Smooth muscle cell (in vitro differentiated cells): Measurements from ENCODE around the gene ZNF534. TPM values are rescaled to one million over a fixed set of nuclear protein-coding genes. Genes with fewer than 3 reads are reported as not detected.
"Not testable (repeated sequence)": the region's sequence is repeated elsewhere in the genome, so short reads cannot be mapped to it uniquely, and the experiment has no call there.

Source experiments
- DNase-seq: peaks from one replicate; lab custom pipeline; 2025; ENCODE audit not compliant: unreplicated experiment; lab: John Stamatoyannopoulos, UW
- H2AFZ ChIP-seq: fragments of 200-600 bp; sonication (generic); 2 replicates; pipeline ENCODE4 v1.6.0; 2016; ENCODE audit warnings: antibody characterized with exemption, low read depth, mild to moderate bottlenecking
- H3F3A ChIP-seq: fragments of 200-600 bp; sonication (generic); 2 replicates; pipeline ENCODE4 v1.6.0; 2017; ENCODE audit warnings: antibody characterized with exemption, low read depth
- H3K27ac ChIP-seq: fragments of 200-600 bp; sonication (generic); 2 replicates; pipeline ENCODE4 v1.5.1; 2016; ENCODE audit warnings: low read depth, mild to moderate bottlenecking
- H3K27me3 ChIP-seq: fragments of 200-600 bp; sonication (generic); 2 replicates; pipeline ENCODE4 v1.6.1; 2016; ENCODE audit warnings: low read depth, mild to moderate bottlenecking
- H3K36me3 ChIP-seq: fragments of 200-600 bp; sonication (generic); 2 replicates; pipeline ENCODE4 v1.5.1; 2016; ENCODE audit warnings: low read depth
- H3K4me1 ChIP-seq: fragments of 200-600 bp; sonication (generic); 2 replicates; pipeline ENCODE4 v1.5.1; 2016; ENCODE audit warnings: low read depth
- H3K4me2 ChIP-seq: fragments of 200-600 bp; sonication (generic); 2 replicates; pipeline ENCODE4 v1.6.0; 2016; ENCODE audit warnings: mild to moderate bottlenecking
- H3K4me3 ChIP-seq: fragments of 200-600 bp; sonication (generic); 2 replicates; pipeline ENCODE4 v1.5.1; 2016; ENCODE audit warnings: mild to moderate bottlenecking
- H3K79me2 ChIP-seq: fragments of 200-600 bp; sonication (generic); 2 replicates; pipeline ENCODE4 v1.6.0; 2016; ENCODE audit warnings: low read depth, mild to moderate bottlenecking
- H3K9ac ChIP-seq: fragments of 200-600 bp; sonication (generic); 2 replicates; pipeline ENCODE4 v1.6.0; 2016; ENCODE audit warnings: low read depth
- H3K9me3 ChIP-seq: fragments of 200-600 bp; sonication (generic); replicated peaks from 2 replicates; pipeline ENCODE4 v1.5.1; 2016; ENCODE audit warnings: low read depth
- H4K20me1 ChIP-seq: fragments of 200-600 bp; sonication (generic); 2 replicates; pipeline ENCODE4 v1.6.0; 2016; ENCODE audit warnings: low read depth
- CTCF ChIP-seq: fragments of 200-600 bp; sonication (generic); IDR thresholded peaks from 2 replicates; pipeline ENCODE4 v1.5.1; 2017; ENCODE audit warnings: borderline replicate concordance, mild to moderate bottlenecking, antibody characterized with exemption; ENCODE audit not compliant: insufficient read depth, poor library complexity, severe bottlenecking
- WGBS: methylation state at CpG from one replicate; pipeline ENCODE4 v1.1.7; 2016; ENCODE audit warnings: low lambda C conversion rate; 5-methylcytosine and 5-hydroxymethylcytosine counted together
- polyA plus RNA-seq: library from polyadenylated mRNA; unstranded; fragments of >200 nt; fragmentation: Nextera tagmentation; extraction: Ambion mirVana; gene quantifications from 2 replicates; pipeline ENCODE4 v1.2.1, GENCODE V29; 2016
- total RNA-seq: library from RNA; depleted of rRNA; stranded (reverse); fragments of >200 nt; gene quantifications from 2 replicates; pipeline ENCODE4 v1.2.3, GENCODE V29; 2014

Gene ZNF534
- total and polyA plus RNA-seq, 2 experiments from 2014 or later = 0.23 TPM; not detected in 1

- not testable (repeated sequence) for H3K4me2 ChIP-seq, H3K9me3 ChIP-seq, H4K20me1 ChIP-seq, H2AFZ ChIP-seq, H3K79me2 ChIP-seq, H3K4me3 ChIP-seq, H3K4me1 ChIP-seq, H3K27me3 ChIP-seq, H3K36me3 ChIP-seq, H3F3A ChIP-seq, H3K27ac ChIP-seq, DNase-seq, H3K9ac ChIP-seq
- WGBS = 42% methylated on average over 8 of the region's 8 CpGs
These were observed 56.8 kb downstream of the ZNF534 start for GRCh38 chr19:52485561-52486240.

DNA sequence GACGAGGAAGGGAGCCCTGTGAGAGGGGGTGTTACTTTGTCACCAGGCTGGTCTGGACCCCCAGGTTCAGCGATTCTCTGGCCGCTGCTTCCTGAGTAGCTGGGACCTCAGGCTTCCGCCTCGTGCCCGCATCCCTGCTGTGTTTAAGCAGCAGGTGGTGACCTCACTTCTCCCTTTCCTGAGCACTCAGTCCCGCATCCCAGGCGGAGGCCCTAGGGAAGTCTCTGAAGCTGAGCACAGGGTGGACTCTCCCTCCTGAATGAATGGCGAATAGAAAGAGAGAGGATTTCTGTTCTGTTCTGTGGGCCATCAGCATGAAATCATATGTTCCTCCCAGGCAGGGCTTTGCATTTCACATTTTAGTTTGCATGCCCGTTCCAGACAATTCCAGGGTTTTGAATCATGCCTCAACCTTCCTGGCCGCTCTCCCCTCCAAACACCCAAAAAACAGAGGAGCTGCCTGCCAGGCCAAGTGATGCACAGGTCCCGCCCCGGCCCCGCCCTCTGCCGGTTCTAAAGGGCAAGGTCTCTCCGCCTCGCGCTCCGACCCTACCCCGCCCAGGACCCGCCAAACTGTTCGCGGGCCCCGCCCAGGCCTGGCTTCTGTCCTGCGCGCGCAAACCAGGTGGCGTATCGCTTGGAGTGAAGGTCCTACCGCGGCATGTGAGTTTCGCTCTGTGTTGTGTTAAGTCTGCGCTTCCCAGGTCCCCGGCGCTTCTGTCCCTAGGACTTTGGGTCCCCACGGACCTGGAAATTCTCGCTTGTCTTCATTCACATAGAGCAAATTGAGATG is 63.4 kb downstream of the ZNF534 start:
- H3K27me3 ChIP-seq = no peaks in the 10 kb centered on the region
- DNase-seq = no peak
- H2AFZ ChIP-seq = peak overlapping the region; percentile 95
- no peaks in the 10 kb centered on the region for H3K4me1 ChIP-seq
- no peak overlapping the region for H3K9ac ChIP-seq
- H3K9me3 ChIP-seq = no peaks in the 10 kb centered on the region
- H3F3A ChIP-seq = no peaks in the 10 kb centered on the region
- peak overlapping the region; percentile 90 for H3K4me2 ChIP-seq
- H3K36me3 ChIP-seq = no peaks in the 10 kb centered on the region
- TF ChIP-seq CTCF = peak; percentile 4
- 22% methylated on average over 37 of the region's 37 CpGs for WGBS
- no peaks in the 10 kb centered on the region for H4K20me1 ChIP-seq
- H3K79me2 ChIP-seq = no peaks in the 10 kb centered on the region
- H3K4me3 ChIP-seq = peak overlapping the region; percentile 54
- no peak overlapping the region for H3K27ac ChIP-seq

- DNase-seq = no peak
- Histone ChIP-seq H3K9ac (no peak overlapping the region), H3K36me3 (no peaks in the 10 kb centered on the region), H3K27ac (no peak overlapping the region), H3F3A (no peaks in the 10 kb centered on the region), H3K9me3 (no peaks in the 10 kb centered on the region), H3K4me3 (peak overlapping the region; percentile 54), H4K20me1 (no peaks in the 10 kb centered on the region), H3K27me3 (no peaks in the 10 kb centered on the region), H2AFZ (peak overlapping the region; percentile 95), H3K4me2 (peak overlapping the region; percentile 90), H3K4me1 (no peaks in the 10 kb centered on the region), H3K79me2 (no peaks in the 10 kb centered on the region)
- WGBS = 2% methylated on average over 28 of the region's 28 CpGs
- peak; percentile 22 for TF ChIP-seq CTCF
These were observed 64.1 kb downstream of the ZNF534 start for GRCh38 chr19:52492994-52493470.

- H3K27me3 ChIP-seq = no peaks in the 10 kb centered on the region
These were observed 65.6 kb downstream of the ZNF534 start for GRCh38 chr19:52494518-52494917.

More at GRCh38 chr19:52494518-52494917, 65.6 kb downstream of the ZNF534 start:
- no peak overlapping the region for H3K4me2 ChIP-seq
- H3K27ac ChIP-seq = no peak overlapping the region
- no peaks in the 10 kb centered on the region for H3K4me1 ChIP-seq
- H3K36me3 ChIP-seq = no peaks in the 10 kb centered on the region
- no peak for TF ChIP-seq CTCF
- no peaks in the 10 kb centered on the region for H3K79me2 ChIP-seq
- H3K9ac ChIP-seq = no peak overlapping the region
- no peak for DNase-seq
- no peak overlapping the region for H3K4me3 ChIP-seq
- no peaks in the 10 kb centered on the region for H3K9me3 ChIP-seq
- no peaks in the 10 kb centered on the region for H4K20me1 ChIP-seq
- WGBS = 76% methylated on average over 3 of the region's 3 CpGs
- no peaks in the 10 kb centered on the region for H3F3A ChIP-seq
- H2AFZ ChIP-seq = no peak overlapping the region
